ENCODE measurements around the gene MTPN. TPM values are rescaled to one million over a fixed set of nuclear protein-coding genes. Genes with fewer than 3 reads are reported as not detected.
A peak's percentile ranks its signal among the peaks of the same experiment; 100 is the strongest.

MTPN gene
- total and polyA plus RNA-seq, 10 of the 15 experiments (the other 5 are each of a cell fraction or from before 2014, with no cell fraction given): 38.7 to 146 (median 85.4) TPM

- Histone ChIP-seq H3K9me3 (replicated peaks; ENCODE audit: control insufficient read depth, insufficient read depth, low read length) (no peaks in the 10 kb centered on the region), H2AFZ (ENCODE audit: control insufficient read depth, low read depth, low read length) (no peak overlapping the region), H3K4me2 (ENCODE audit: control insufficient read depth, insufficient read depth) (no peak overlapping the region), H3K4me1 (ENCODE audit: control insufficient read depth, insufficient read depth, low read length) (peaks cover 1% of the 10 kb centered on the region; the same call in 1 of the 2 replicates), H3K4me3 (no peak overlapping the region), H3K79me2 (ENCODE audit: control insufficient read depth, insufficient read depth, low read length) (peaks cover 38% of the 10 kb centered on the region), H3K27ac (ENCODE audit: control insufficient read depth, insufficient read depth) (no peak overlapping the region), H3K9ac (ENCODE audit: control insufficient read depth, insufficient read depth, low read length) (no peak overlapping the region), H3K36me3 (ENCODE audit: control insufficient read depth in 2 of 2, insufficient read depth in 2 of 2, low read length in 1 of 2) (peaks cover 2 to 6% of the 10 kb centered on the region in 2 experiments; a peak in 3 of 4 replicates), H3K27me3 (replicated peaks in 1 of 2; ENCODE audit: control insufficient read depth in 2 of 2, insufficient read depth in 2 of 2, low read length in 1 of 2) (no peaks in the 10 kb centered on the region), H4K20me1 (ENCODE audit: control insufficient read depth, insufficient read depth) (peaks cover 2% of the 10 kb centered on the region; the same call in 1 of the 2 replicates)
- DNase-seq (ENCODE audit: low read depth, low spot score): no peak
- ChIA-PET CTCF (interaction anchor here (0.9 kb wide), 1 partner anchor 8 kb away, joined by 3 read pairs; no protein-coding TSS in a partner anchor), RAD21 (ENCODE audit: unreplicated experiment) (no interaction called here), SMC1A (ENCODE audit: uncharacterized antibody, unreplicated experiment) (interaction anchor here (0.7 kb wide), 1 partner anchor 9 kb away, joined by 3 read pairs; no protein-coding TSS in a partner anchor), POLR2A (no interaction called here)
- in situ Hi-C loops (cut with MboI): no loop called here
- BruUV-seq (replicated peaks): no TSS peak
- TF ChIP-seq FOS (IDR thresholded peaks at IDR 0.05; ENCODE audit: borderline replicate concordance, extremely low read depth, insufficient read length) (no peak), ZNF687 (IDR thresholded peaks at IDR 0.05) (no peak), RELB (IDR thresholded peaks at IDR 0.05; ENCODE audit: low read depth) (no peak), ZNF24 (IDR thresholded peaks at IDR 0.05) (no peak)
- WGBS (ENCODE audit: insufficient coverage, insufficient replicate concordance, low lambda C conversion rate, missing lambda C conversion rate): 92% methylated on average over 2 of the region's 2 CpGs
- intact Hi-C loops (cut with micrococcal nuclease; ENCODE audit: unreplicated experiment): loop anchor here (5.0 kb wide), 1 partner anchor 38 kb away; no protein-coding TSS in a partner anchor
- no peak for ATAC-seq
- FAIRE-seq: peak; percentile 23
Measured at GRCh38 chr7:135934651-135935050, 42.5 kb downstream of the MTPN start.

All from GM12878 (cell line).